K562 (cell line): ENCODE results near the gene LIPT1. TPM values are rescaled to one million over a fixed set of nuclear protein-coding genes. Genes with fewer than 3 reads are reported as not detected.

ENCODE experiments used
- ATAC-seq: fragments of 200-7000 bp; cut with Tn5 transposase; 3 replicates; pipeline ENCODE4 v1.9.1; 2020; ENCODE audit warnings: moderate library complexity
- BruUV-seq: library from RNA; stranded (reverse); fragments of 400-500 nt; replicated peaks from 2 replicates; lab custom pipeline; 2021; lab: Mats Ljungman, UMichigan
- CTCF ChIA-PET: fragments of 300-600 bp; formaldehyde crosslinking; extraction: SDS; loops from one replicate; lab custom pipeline; 2021; ENCODE audit warnings: low intra/inter-chr PET ratio; lab: Yijun Ruan, JAX
- POLR2A ChIA-PET: fragments of 300-600, 350-650 bp; sonication (Branson Sonifier 250); formaldehyde crosslinking; extraction: SDS; loops from one replicate; lab custom pipeline; 2021; ENCODE audit warnings: antibody characterized with exemption, inconsistent platforms; lab: Yijun Ruan, JAX
- DNase-seq, 4 experiments: peaks; one replicate each; pipeline versions ENCODE4 v3.0.0 to v3.0.0-alpha.2; 2011 to 2018; ENCODE audit warnings: low spot score in 3 of 4, mixed read lengths in 3 of 4; ENCODE audit errors: extremely low read depth in 1 of 4
- FAIRE-seq: peaks from 2 replicates; lab custom pipeline; 2011; peaks lifted over from hg19 to GRCh38; lab: Jason Lieb, UNC
- H2AFZ ChIP-seq: 2 replicates; pipeline ENCODE4 v1.6.0; 2011; ENCODE audit warnings: low read depth, low read length, control low read depth, inconsistent platforms
- H3K27ac ChIP-seq: fragments of 200-600 bp; 3 replicates; pipeline ENCODE4 v1.8.0; 2011; ENCODE audit warnings: low read depth, mild to moderate bottlenecking, control low read depth, inconsistent platforms, low read length, moderate library complexity, mixed read lengths; ENCODE audit errors: extremely low read depth
- H3K27me3 ChIP-seq, 2 experiments: fragments of 300-600 bp in 1 of 2; 2 replicates in 1 of 2; 3 replicates in 1 of 2; pipeline versions ENCODE4 v1.6.0 to v1.8.0; 2011; ENCODE audit warnings: inconsistent platforms in 2 of 2, low read length in 2 of 2, mild to moderate bottlenecking in 1 of 2, mixed read lengths in 1 of 2, moderate library complexity in 1 of 2; ENCODE audit not compliant: control insufficient read depth in 2 of 2, insufficient read depth in 2 of 2
- H3K36me3 ChIP-seq: fragments of 300-600 bp; 3 replicates; pipeline ENCODE4 v1.8.0; 2011; ENCODE audit warnings: mild to moderate bottlenecking, low read length, inconsistent platforms; ENCODE audit not compliant: control insufficient read depth, insufficient read depth
- H3K4me1 ChIP-seq, 2 experiments: fragments of 200-600 bp in 1 of 2; replicated peaks in 1 of 2; 2 replicates in 1 of 2; 3 replicates in 1 of 2; pipeline versions ENCODE4 v1.5.1 to v1.8.0; 2011; ENCODE audit warnings: inconsistent platforms in 2 of 2, low read length in 2 of 2, mild to moderate bottlenecking in 1 of 2, mixed read lengths in 1 of 2, moderate library complexity in 1 of 2; ENCODE audit not compliant: control insufficient read depth in 2 of 2, insufficient read depth in 2 of 2
- H3K4me2 ChIP-seq: 2 replicates; pipeline ENCODE4 v1.6.1; 2011; ENCODE audit warnings: low read length, control low read depth, inconsistent platforms, mixed read lengths; ENCODE audit not compliant: insufficient read depth
- H3K4me3 ChIP-seq: fragments of 200-600 bp; sonication (generic), shearing (Covaris generic); 2 replicates; pipeline ENCODE4 v1.5.1; 2016; ENCODE audit warnings: control low read depth, inconsistent platforms
- H3K79me2 ChIP-seq: fragments of 200-600 bp; 3 replicates; pipeline ENCODE4 v1.8.0; 2011; ENCODE audit warnings: low read length, inconsistent platforms; ENCODE audit not compliant: control insufficient read depth, insufficient read depth
- H3K9ac ChIP-seq, 2 experiments: 2 replicates each; pipeline versions ENCODE4 v1.6.0 to v1.6.1; 2011; ENCODE audit warnings: low read depth in 2 of 2, low read length in 2 of 2, control low read depth in 1 of 2, inconsistent platforms in 1 of 2, mild to moderate bottlenecking in 1 of 2, mixed read lengths in 1 of 2; ENCODE audit not compliant: insufficient read depth in 1 of 2
- H3K9me1 ChIP-seq: one replicate; pipeline ENCODE4 v1.6.0; 2011; ENCODE audit warnings: inconsistent platforms, mild to moderate bottlenecking, low read length, moderate library complexity; ENCODE audit not compliant: control insufficient read depth, insufficient read depth
- H3K9me3 ChIP-seq: replicated peaks from 2 replicates; pipeline ENCODE4 v1.5.1; 2011; ENCODE audit warnings: low read depth, low read length, inconsistent platforms; ENCODE audit not compliant: control insufficient read depth, insufficient read depth
- H4K20me1 ChIP-seq: replicated peaks from 2 replicates; pipeline ENCODE4 v1.6.1; 2011; ENCODE audit warnings: low read length, inconsistent platforms, mixed read lengths; ENCODE audit not compliant: control insufficient read depth, insufficient read depth
- FOXA1 ChIP-seq: fragments of 450-650 bp; IDR thresholded peaks from 2 replicates; pipeline ENCODE4 v1.6.1; 2016; ENCODE audit warnings: mild to moderate bottlenecking, borderline replicate concordance
- NCOA4 ChIP-seq: fragments of 450-650 bp; IDR thresholded peaks from 2 replicates; pipeline ENCODE4 v1.6.1; 2018; ENCODE audit warnings: mild to moderate bottlenecking; ENCODE audit not compliant: partially characterized antibody
- TRIM28 ChIP-seq: fragments of 450-650 bp; IDR thresholded peaks from 2 replicates; pipeline ENCODE4 v1.6.1; 2017
- WGBS: fragments of 100-300 bp; shearing (Covaris generic); methylation state at CpG from one replicate; pipeline ENCODE4 v1.1.6; 2016; ENCODE audit warnings: low coverage, mixed read lengths; ENCODE audit not compliant: insufficient coverage; ENCODE audit errors: missing lambda C conversion rate; 5-methylcytosine and 5-hydroxymethylcytosine counted together
- in situ Hi-C: fragments of 300-500 bp; cut with MboI; formaldehyde crosslinking; loops from 4 replicates; pipeline ENCODE4 v1.15.0; 2018; ENCODE audit warnings: inconsistent platforms, mixed read lengths
- intact Hi-C: fragments of 100-400 bp; cut with micrococcal nuclease; formaldehyde crosslinking; loops from 2 replicates; pipeline ENCODE4 v1.14.2; 2022
- polyA plus RNA-seq, 8 experiments: library from polyadenylated mRNA; depleted of rRNA in 4 of 8; stranded (reverse) in 5 of 8; unstranded in 3 of 8; fragments of >200 nt; fragmentation: Nextera tagmentation in 2 of 8; fragmentation: Illumina TruSeq in 1 of 8; extraction: Ambion mirVana in 2 of 8; extraction: Trizol in 1 of 8; gene quantifications; 2 replicates each; pipeline versions ENCODE4 v1.2.1 to v1.2.3, GENCODE V29; 2011 to 2014; ENCODE audit warnings: inconsistent platforms in 1 of 8, missing spikeins in 1 of 8
- small RNA-seq: library from RNA; depleted of rRNA; stranded (forward); fragments of <200 nt; gene quantifications from one replicate; pipeline ENCODE3, GENCODE V24; 2014
- total RNA-seq, 7 experiments: library from RNA; depleted of rRNA in 6 of 7; stranded (reverse); fragments of >200 nt in 6 of 7; fragmentation: Illumina TruSeq in 2 of 7; extraction: Trizol in 2 of 7; gene quantifications; 2 replicates each; pipeline versions ENCODE4 v1.2.1 to v1.2.3, GENCODE V29; 2011 to 2021; ENCODE audit warnings: low replicate concordance in 1 of 7

LIPT1 gene
- total and polyA plus RNA-seq, 9 of the 15 experiments (the other 6 are each of a cell fraction or from before 2014, with no cell fraction given), result 6.4 to 18.3 (median 11.6) TPM

DNA sequence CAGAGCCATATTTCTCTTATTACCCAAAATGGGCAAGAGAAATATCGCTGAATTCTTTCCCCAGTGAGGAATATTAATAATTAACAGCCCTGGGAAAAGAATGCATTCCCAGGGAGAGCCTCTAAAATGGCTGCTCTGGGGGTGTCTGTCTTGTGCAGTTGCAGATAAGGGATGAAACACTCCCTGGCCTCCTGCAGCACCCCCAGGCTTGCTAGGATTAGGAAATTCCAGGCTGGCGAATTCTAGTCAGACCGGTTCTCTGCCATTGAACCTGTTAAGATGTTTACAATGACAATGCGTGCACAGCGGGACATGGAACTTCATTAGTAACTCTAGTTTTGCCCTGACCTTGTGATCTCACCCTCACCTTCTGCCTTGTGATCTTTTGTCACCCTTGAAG, 50.7 kb downstream of the LIPT1 start:
- WGBS, result 68% methylated on average over 5 of the region's 5 CpGs
- in situ Hi-C loops (no loop called here), intact Hi-C loops (no loop called here)
- no peaks in the 10 kb centered on the region for H3K27me3 ChIP-seq
- H2AFZ ChIP-seq, result no peak overlapping the region
- no peak for TF ChIP-seq FOXA1
- 0 out of 2 replicates have a peak, but pooled peaks have one; percentile 59 for TF ChIP-seq TRIM28
- TF ChIP-seq NCOA4, result no peak
- BruUV-seq, result no TSS peak
- DNase-seq (no peak), ATAC-seq (no peak), FAIRE-seq (no peak)
- H4K20me1 ChIP-seq, result no peaks in the 10 kb centered on the region
- CTCF ChIA-PET, result no interaction called here
- no peak overlapping the region for H3K9ac ChIP-seq
- H3K4me3 ChIP-seq, result no peak overlapping the region
- POLR2A ChIA-PET, result no interaction called here
- no peak overlapping the region for H3K27ac ChIP-seq
- no peaks in the 10 kb centered on the region for H3K36me3 ChIP-seq
- no peaks in the 10 kb centered on the region for H3K79me2 ChIP-seq
- H3K9me1 ChIP-seq, result no peaks in the 10 kb centered on the region
- H3K9me3 ChIP-seq, result no peaks in the 10 kb centered on the region
- no peak overlapping the region for H3K4me2 ChIP-seq
- no peaks in the 10 kb centered on the region for H3K4me1 ChIP-seq

Small RNA genes lying within 50 kb of the gene (small RNA-seq; reads per million reads assigned to genes)
- not detected for gene AC092587.1

Other genes with a start within 250 kb of the LIPT1 start
Only the 7 nearest of the 9 such genes appear.
- gene C2orf15, start 13.3 kb upstream of the LIPT1 start, total RNA-seq (2014; rRNA removed), result 0.27 TPM in 1 of 2 replicates, not detected in the other
- 0.11 TPM in 1 of 2 replicates, not detected in the other for gene C2orf15, start 13.3 kb upstream of the LIPT1 start, total RNA-seq (2014; rRNA removed; fragmentation: Illumina TruSeq; extraction: Trizol)
- 0.11 and 0.22 TPM in 2 replicates for gene C2orf15, start 13.3 kb upstream of the LIPT1 start, total RNA-seq (2015; rRNA removed; fragmentation: Illumina TruSeq; extraction: Trizol)
- gene C2orf15, start 13.3 kb upstream of the LIPT1 start, total RNA-seq (2021), result 0.16 and 0.18 TPM in 2 replicates
- gene C2orf15, start 13.3 kb upstream of the LIPT1 start, polyA plus RNA-seq (2011; rRNA removed), result 0.25 TPM in 1 of 2 replicates, not detected in the other
- gene C2orf15, start 13.3 kb upstream of the LIPT1 start, polyA plus RNA-seq (2014; fragmentation: Illumina TruSeq; extraction: Trizol), result 0.15 TPM in 1 of 2 replicates, not detected in the other
- gene C2orf15, start 13.3 kb upstream of the LIPT1 start, polyA plus RNA-seq (2014; fragmentation: Nextera tagmentation; extraction: Ambion mirVana), result under 1 TPM; 0.04 to 0.06 TPM
- gene C2orf15, start 13.3 kb upstream of the LIPT1 start, polyA plus RNA-seq (2014; rRNA removed), result not detected in 2 replicates
- gene TSGA10, start within 50 bp of the LIPT1 start, total RNA-seq (2014; rRNA removed), result 2.7 and 6.1 TPM in 2 replicates
- gene TSGA10, start within 50 bp of the LIPT1 start, total RNA-seq (2014; rRNA removed; fragmentation: Illumina TruSeq; extraction: Trizol), result 2.9 and 3.5 TPM in 2 replicates
- gene TSGA10, start within 50 bp of the LIPT1 start, total RNA-seq (2015; rRNA removed; fragmentation: Illumina TruSeq; extraction: Trizol), result 5.2 and 5.8 TPM in 2 replicates
- 2.8 TPM in 2 replicates for gene TSGA10, start within 50 bp of the LIPT1 start, total RNA-seq (2021)
- gene TSGA10, start within 50 bp of the LIPT1 start, polyA plus RNA-seq (2011; rRNA removed), result 2.7 and 3.2 TPM in 2 replicates
- 1.9 and 3.5 TPM in 2 replicates for gene TSGA10, start within 50 bp of the LIPT1 start, polyA plus RNA-seq (2014; fragmentation: Illumina TruSeq; extraction: Trizol)
- gene TSGA10, start within 50 bp of the LIPT1 start, polyA plus RNA-seq (2014; fragmentation: Nextera tagmentation; extraction: Ambion mirVana), result 1 to 10 TPM; 2.1 to 3.5 TPM
- gene TSGA10, start within 50 bp of the LIPT1 start, polyA plus RNA-seq (2014; rRNA removed), result 5.8 and 11.3 TPM in 2 replicates
- gene MITD1, start 26.1 kb downstream of the LIPT1 start, total RNA-seq (2014; rRNA removed), result 23.7 and 25.5 TPM in 2 replicates
- 42.8 and 46.2 TPM in 2 replicates for gene MITD1, start 26.1 kb downstream of the LIPT1 start, total RNA-seq (2014; rRNA removed; fragmentation: Illumina TruSeq; extraction: Trizol)
- gene MITD1, start 26.1 kb downstream of the LIPT1 start, total RNA-seq (2015; rRNA removed; fragmentation: Illumina TruSeq; extraction: Trizol), result 47.1 and 50.9 TPM in 2 replicates
- gene MITD1, start 26.1 kb downstream of the LIPT1 start, total RNA-seq (2021), result 19.6 and 20.5 TPM in 2 replicates
- gene MITD1, start 26.1 kb downstream of the LIPT1 start, polyA plus RNA-seq (2011; rRNA removed), result 22.9 and 30.7 TPM in 2 replicates
- 36.6 and 43.2 TPM in 2 replicates for gene MITD1, start 26.1 kb downstream of the LIPT1 start, polyA plus RNA-seq (2014; fragmentation: Illumina TruSeq; extraction: Trizol)
- gene MITD1, start 26.1 kb downstream of the LIPT1 start, polyA plus RNA-seq (2014; fragmentation: Nextera tagmentation; extraction: Ambion mirVana), result 10 to 100 TPM; 62.3 to 71.8 TPM
- 42.4 and 48.7 TPM in 2 replicates for gene MITD1, start 26.1 kb downstream of the LIPT1 start, polyA plus RNA-seq (2014; rRNA removed)
- gene MRPL30, start 26.2 kb downstream of the LIPT1 start, total RNA-seq (2014; rRNA removed), result 66.6 and 73.2 TPM in 2 replicates
- gene MRPL30, start 26.2 kb downstream of the LIPT1 start, total RNA-seq (2014; rRNA removed; fragmentation: Illumina TruSeq; extraction: Trizol), result 97.0 and 106 TPM in 2 replicates
- gene MRPL30, start 26.2 kb downstream of the LIPT1 start, total RNA-seq (2015; rRNA removed; fragmentation: Illumina TruSeq; extraction: Trizol), result 88.8 and 100 TPM in 2 replicates
- 64.0 and 69.7 TPM in 2 replicates for gene MRPL30, start 26.2 kb downstream of the LIPT1 start, total RNA-seq (2021)
- 71.8 and 87.0 TPM in 2 replicates for gene MRPL30, start 26.2 kb downstream of the LIPT1 start, polyA plus RNA-seq (2011; rRNA removed)
- gene MRPL30, start 26.2 kb downstream of the LIPT1 start, polyA plus RNA-seq (2014; fragmentation: Illumina TruSeq; extraction: Trizol), result 108 and 123 TPM in 2 replicates
- 100 to 1,000 TPM in 1 of 2 experiments, 10 to 100 TPM in 1; 63.3 to 130 TPM for gene MRPL30, start 26.2 kb downstream of the LIPT1 start, polyA plus RNA-seq (2014; fragmentation: Nextera tagmentation; extraction: Ambion mirVana)
- gene MRPL30, start 26.2 kb downstream of the LIPT1 start, polyA plus RNA-seq (2014; rRNA removed), result 70.8 and 74.9 TPM in 2 replicates
- gene LYG2, start 100.7 kb downstream of the LIPT1 start, total RNA-seq (2014; rRNA removed), result not detected in 2 replicates
- not detected in 2 replicates for gene LYG2, start 100.7 kb downstream of the LIPT1 start, total RNA-seq (2014; rRNA removed; fragmentation: Illumina TruSeq; extraction: Trizol)
- 0.34 TPM in 1 of 2 replicates, not detected in the other for gene LYG2, start 100.7 kb downstream of the LIPT1 start, total RNA-seq (2015; rRNA removed; fragmentation: Illumina TruSeq; extraction: Trizol)
- gene LYG2, start 100.7 kb downstream of the LIPT1 start, total RNA-seq (2021), result not detected in 2 replicates
- not detected in 2 replicates for gene LYG2, start 100.7 kb downstream of the LIPT1 start, polyA plus RNA-seq (2011; rRNA removed)
- not detected in 2 replicates for gene LYG2, start 100.7 kb downstream of the LIPT1 start, polyA plus RNA-seq (2014; fragmentation: Illumina TruSeq; extraction: Trizol)
- gene LYG2, start 100.7 kb downstream of the LIPT1 start, polyA plus RNA-seq (2014; fragmentation: Nextera tagmentation; extraction: Ambion mirVana), result under 1 TPM; 0.15 to 0.21 TPM
- gene LYG2, start 100.7 kb downstream of the LIPT1 start, polyA plus RNA-seq (2014; rRNA removed), result 0.17 TPM in 1 of 2 replicates, not detected in the other
- 0.64 and 0.94 TPM in 2 replicates for gene LYG1, start 146.2 kb downstream of the LIPT1 start, total RNA-seq (2014; rRNA removed)
- gene LYG1, start 146.2 kb downstream of the LIPT1 start, total RNA-seq (2014; rRNA removed; fragmentation: Illumina TruSeq; extraction: Trizol), result 1.0 and 1.1 TPM in 2 replicates
- 1.1 and 1.2 TPM in 2 replicates for gene LYG1, start 146.2 kb downstream of the LIPT1 start, total RNA-seq (2015; rRNA removed; fragmentation: Illumina TruSeq; extraction: Trizol)
- gene LYG1, start 146.2 kb downstream of the LIPT1 start, total RNA-seq (2021), result 0.91 and 1.3 TPM in 2 replicates
- gene LYG1, start 146.2 kb downstream of the LIPT1 start, polyA plus RNA-seq (2011; rRNA removed), result 2.6 and 4.7 TPM in 2 replicates
- 0.68 and 1.4 TPM in 2 replicates for gene LYG1, start 146.2 kb downstream of the LIPT1 start, polyA plus RNA-seq (2014; fragmentation: Illumina TruSeq; extraction: Trizol)
- 1 to 10 TPM; 1.7 to 1.8 TPM for gene LYG1, start 146.2 kb downstream of the LIPT1 start, polyA plus RNA-seq (2014; fragmentation: Nextera tagmentation; extraction: Ambion mirVana)
- gene LYG1, start 146.2 kb downstream of the LIPT1 start, polyA plus RNA-seq (2014; rRNA removed), result 1.2 and 1.7 TPM in 2 replicates
- gene TXNDC9, start 181.4 kb downstream of the LIPT1 start, total RNA-seq (2014; rRNA removed), result 34.4 and 39.2 TPM in 2 replicates
- 75.8 and 85.2 TPM in 2 replicates for gene TXNDC9, start 181.4 kb downstream of the LIPT1 start, total RNA-seq (2014; rRNA removed; fragmentation: Illumina TruSeq; extraction: Trizol)
- 67.4 and 68.8 TPM in 2 replicates for gene TXNDC9, start 181.4 kb downstream of the LIPT1 start, total RNA-seq (2015; rRNA removed; fragmentation: Illumina TruSeq; extraction: Trizol)
- 37.1 and 37.5 TPM in 2 replicates for gene TXNDC9, start 181.4 kb downstream of the LIPT1 start, total RNA-seq (2021)
- 46.3 and 65.5 TPM in 2 replicates for gene TXNDC9, start 181.4 kb downstream of the LIPT1 start, polyA plus RNA-seq (2011; rRNA removed)
- 58.3 and 58.4 TPM in 2 replicates for gene TXNDC9, start 181.4 kb downstream of the LIPT1 start, polyA plus RNA-seq (2014; fragmentation: Illumina TruSeq; extraction: Trizol)
- gene TXNDC9, start 181.4 kb downstream of the LIPT1 start, polyA plus RNA-seq (2014; fragmentation: Nextera tagmentation; extraction: Ambion mirVana), result 100 to 1,000 TPM; 194 to 211 TPM
- gene TXNDC9, start 181.4 kb downstream of the LIPT1 start, polyA plus RNA-seq (2014; rRNA removed), result 44.6 and 51.3 TPM in 2 replicates